ENCODE data around the gene PDCD4. TPM values are rescaled to one million over a fixed set of nuclear protein-coding genes. Genes with fewer than 3 reads are reported as not detected.

PDCD4 gene
- total and polyA plus RNA-seq, 10 of the 15 experiments (the other 5 are each of a cell fraction or from before 2014, with no cell fraction given) = 101 to 372 (median 171) TPM

GRCh38 chr10:110872145-110872983 lies 636 bp downstream of the PDCD4 start (continued):
- TF ChIP-seq, protein P1, sequence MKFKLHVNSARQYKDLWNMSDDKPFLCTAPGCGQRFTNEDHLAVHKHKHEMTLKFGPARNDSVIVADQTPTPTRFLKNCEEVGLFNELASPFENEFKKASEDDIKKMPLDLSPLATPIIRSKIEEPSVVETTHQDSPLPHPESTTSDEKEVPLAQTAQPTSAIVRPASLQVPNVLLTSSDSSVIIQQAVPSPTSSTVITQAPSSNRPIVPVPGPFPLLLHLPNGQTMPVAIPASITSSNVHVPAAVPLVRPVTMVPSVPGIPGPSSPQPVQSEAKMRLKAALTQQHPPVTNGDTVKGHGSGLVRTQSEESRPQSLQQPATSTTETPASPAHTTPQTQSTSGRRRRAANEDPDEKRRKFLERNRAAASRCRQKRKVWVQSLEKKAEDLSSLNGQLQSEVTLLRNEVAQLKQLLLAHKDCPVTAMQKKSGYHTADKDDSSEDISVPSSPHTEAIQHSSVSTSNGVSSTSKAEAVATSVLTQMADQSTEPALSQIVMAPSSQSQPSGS (IDR thresholded peaks at IDR 0.05; ENCODE audit: low read length) = peak; percentile 44; the same call in 1 of the 2 replicates
- TF ChIP-seq JUND (IDR thresholded peaks at IDR 0.05; ENCODE audit: low read depth, low read length) = no peak
- TF ChIP-seq CBX5 (IDR thresholded peaks at IDR 0.05; ENCODE audit: low read depth) = no peak
- TF ChIP-seq, protein P2, sequence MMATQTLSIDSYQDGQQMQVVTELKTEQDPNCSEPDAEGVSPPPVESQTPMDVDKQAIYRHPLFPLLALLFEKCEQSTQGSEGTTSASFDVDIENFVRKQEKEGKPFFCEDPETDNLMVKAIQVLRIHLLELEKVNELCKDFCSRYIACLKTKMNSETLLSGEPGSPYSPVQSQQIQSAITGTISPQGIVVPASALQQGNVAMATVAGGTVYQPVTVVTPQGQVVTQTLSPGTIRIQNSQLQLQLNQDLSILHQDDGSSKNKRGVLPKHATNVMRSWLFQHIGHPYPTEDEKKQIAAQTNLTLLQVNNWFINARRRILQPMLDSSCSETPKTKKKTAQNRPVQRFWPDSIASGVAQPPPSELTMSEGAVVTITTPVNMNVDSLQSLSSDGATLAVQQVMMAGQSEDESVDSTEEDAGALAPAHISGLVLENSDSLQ (IDR thresholded peaks at IDR 0.05) = peak; percentile 65
- TF ChIP-seq E2F8 (IDR thresholded peaks at IDR 0.05; ENCODE audit: low read depth, partially characterized antibody) = peak; percentile 64
- no peak for TF ChIP-seq SMAD1 (IDR thresholded peaks at IDR 0.05; ENCODE audit: low read depth, partially characterized antibody)
- 0 out of 2 replicates have a peak, but pooled peaks have one; percentile 5 for TF ChIP-seq RUNX3 (IDR thresholded peaks at IDR 0.05; ENCODE audit: low read length)
- 0 out of 2 replicates have a peak, but pooled peaks have one; percentile 5 for TF ChIP-seq ATF7 (IDR thresholded peaks at IDR 0.05; ENCODE audit: low read depth)
- TF ChIP-seq EP300 (IDR thresholded peaks at IDR 0.05; ENCODE audit: borderline replicate concordance in 1 of 2, control insufficient read depth in 1 of 2, low read depth in 2 of 2, low read length in 2 of 2) = 0 out of 4 replicates have a peak, but pooled peaks of 1 of the 2 experiments have one; percentile 50
- no peak for TF ChIP-seq CHD4 (IDR thresholded peaks at IDR 0.05)
- TF ChIP-seq HCFC1 (IDR thresholded peaks at IDR 0.05; ENCODE audit: low read length) = no peak
- no peak for TF ChIP-seq RCOR1 (conservative IDR thresholded peaks at IDR 0.05; ENCODE audit: low read depth, low read length)
- no peak for TF ChIP-seq TCF3 (IDR thresholded peaks at IDR 0.05; ENCODE audit: borderline replicate concordance, insufficient read depth, low read depth, low read length)
- TF ChIP-seq TBL1XR1 (IDR thresholded peaks at IDR 0.05; ENCODE audit: low read depth, low read length) = no peak
- no peak; the same call in 1 of the 2 replicates for TF ChIP-seq EED (IDR thresholded peaks at IDR 0.05; ENCODE audit: low read depth)
- TF ChIP-seq POU2F2 (IDR thresholded peaks at IDR 0.05; ENCODE audit: borderline replicate concordance, low read depth, low read length) = no peak
- TF ChIP-seq, protein P3, sequence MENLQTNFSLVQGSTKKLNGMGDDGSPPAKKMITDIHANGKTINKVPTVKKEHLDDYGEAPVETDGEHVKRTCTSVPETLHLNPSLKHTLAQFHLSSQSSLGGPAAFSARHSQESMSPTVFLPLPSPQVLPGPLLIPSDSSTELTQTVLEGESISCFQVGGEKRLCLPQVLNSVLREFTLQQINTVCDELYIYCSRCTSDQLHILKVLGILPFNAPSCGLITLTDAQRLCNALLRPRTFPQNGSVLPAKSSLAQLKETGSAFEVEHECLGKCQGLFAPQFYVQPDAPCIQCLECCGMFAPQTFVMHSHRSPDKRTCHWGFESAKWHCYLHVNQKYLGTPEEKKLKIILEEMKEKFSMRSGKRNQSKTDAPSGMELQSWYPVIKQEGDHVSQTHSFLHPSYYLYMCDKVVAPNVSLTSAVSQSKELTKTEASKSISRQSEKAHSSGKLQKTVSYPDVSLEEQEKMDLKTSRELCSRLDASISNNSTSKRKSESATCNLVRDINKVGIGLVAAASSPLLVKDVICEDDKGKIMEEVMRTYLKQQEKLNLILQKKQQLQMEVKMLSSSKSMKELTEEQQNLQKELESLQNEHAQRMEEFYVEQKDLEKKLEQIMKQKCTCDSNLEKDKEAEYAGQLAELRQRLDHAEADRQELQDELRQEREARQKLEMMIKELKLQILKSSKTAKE (IDR thresholded peaks at IDR 0.05; ENCODE audit: low read depth, poor library complexity, severe bottlenecking) = peak; percentile 73
- TF ChIP-seq SP1 (IDR thresholded peaks at IDR 0.05; ENCODE audit: low read depth, low read length) = no peak
- no peak for TF ChIP-seq ELK1 (IDR thresholded peaks at IDR 0.05; ENCODE audit: low read depth, low read length)
- 0 out of 2 replicates have a peak, but pooled peaks have one; percentile 24 for TF ChIP-seq TARDBP (IDR thresholded peaks at IDR 0.05; ENCODE audit: borderline replicate concordance)
- no peak for TF ChIP-seq GABPA (IDR thresholded peaks at IDR 0.05; ENCODE audit: low read depth)

Data from GM12878 (cell line).